HG03457 (cell line): ENCODE measurements around the gene GGT6.

Experiments
- ATAC-seq: cut with Tn5 transposase; IDR thresholded peaks from one replicate; pipeline ENCODE4 v1.9.1; 2021; ENCODE audit warnings: moderate number of reproducible peaks; ENCODE audit not compliant: unreplicated experiment

Gene GGT6

GRCh38 chr17:4527134-4527533, 33.2 kb downstream of the GGT6 start:
- ATAC-seq: no peak

- ATAC-seq: no peak
These were observed 34.5 kb downstream of the GGT6 start for GRCh38 chr17:4525691-4526397.

DNA sequence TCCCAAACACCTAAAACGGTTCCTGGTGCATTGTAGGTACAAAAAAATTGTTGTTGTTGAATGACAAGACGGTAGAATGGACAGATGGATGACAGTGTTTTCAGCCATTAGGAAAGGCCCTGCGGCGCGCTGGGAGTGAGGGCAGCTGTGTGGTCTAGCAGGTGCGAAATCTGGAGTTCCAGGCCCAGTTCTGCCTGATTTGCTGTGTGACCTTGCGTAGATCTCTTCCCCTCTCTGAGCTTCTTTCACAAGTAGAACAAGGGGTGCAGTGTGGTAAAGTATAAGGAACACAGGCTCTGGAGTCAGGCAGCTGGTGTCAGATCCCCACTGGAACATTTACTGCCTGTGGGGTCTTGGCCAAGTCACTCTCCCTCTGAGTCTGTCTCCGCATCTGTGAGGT, 36.4 kb downstream of the GGT6 start:
- ATAC-seq: no peak

GRCh38 chr17:4522661-4523060, 37.7 kb downstream of the GGT6 start:
- no peak for ATAC-seq

DNA sequence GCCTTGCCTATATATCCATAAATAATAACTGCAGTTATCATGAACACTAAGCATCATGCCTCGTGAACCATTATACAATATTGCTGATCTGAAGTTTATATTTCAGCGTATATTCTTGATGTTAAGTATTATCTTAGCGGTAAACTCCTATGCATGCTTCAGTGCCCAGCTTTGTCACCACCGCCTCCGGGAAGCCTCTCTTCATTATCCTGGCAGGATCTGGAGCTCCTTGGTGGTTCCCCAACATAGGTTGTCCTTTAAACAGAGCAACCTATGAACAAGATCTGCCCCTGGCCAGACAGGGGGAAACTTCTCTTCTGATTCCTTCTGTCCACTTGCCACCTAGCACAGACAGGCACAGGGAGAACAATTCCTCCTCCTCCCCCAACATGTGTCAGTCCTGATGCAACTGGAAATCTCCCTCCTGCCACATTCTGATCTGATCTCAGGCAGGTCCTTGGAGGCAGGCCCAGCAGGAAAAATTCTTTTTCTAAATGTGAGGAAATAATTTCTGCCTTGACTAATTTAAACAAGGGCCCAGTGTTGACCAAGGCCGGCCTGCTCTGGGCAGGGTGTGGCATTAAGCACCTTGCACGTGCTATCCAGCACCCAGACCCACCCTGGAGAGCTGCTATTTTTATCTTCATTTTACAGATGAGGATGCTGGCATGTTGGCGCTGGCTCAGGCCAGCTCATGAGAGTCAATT, 39.3 kb downstream of the GGT6 start:
- ATAC-seq: no peak

DNA sequence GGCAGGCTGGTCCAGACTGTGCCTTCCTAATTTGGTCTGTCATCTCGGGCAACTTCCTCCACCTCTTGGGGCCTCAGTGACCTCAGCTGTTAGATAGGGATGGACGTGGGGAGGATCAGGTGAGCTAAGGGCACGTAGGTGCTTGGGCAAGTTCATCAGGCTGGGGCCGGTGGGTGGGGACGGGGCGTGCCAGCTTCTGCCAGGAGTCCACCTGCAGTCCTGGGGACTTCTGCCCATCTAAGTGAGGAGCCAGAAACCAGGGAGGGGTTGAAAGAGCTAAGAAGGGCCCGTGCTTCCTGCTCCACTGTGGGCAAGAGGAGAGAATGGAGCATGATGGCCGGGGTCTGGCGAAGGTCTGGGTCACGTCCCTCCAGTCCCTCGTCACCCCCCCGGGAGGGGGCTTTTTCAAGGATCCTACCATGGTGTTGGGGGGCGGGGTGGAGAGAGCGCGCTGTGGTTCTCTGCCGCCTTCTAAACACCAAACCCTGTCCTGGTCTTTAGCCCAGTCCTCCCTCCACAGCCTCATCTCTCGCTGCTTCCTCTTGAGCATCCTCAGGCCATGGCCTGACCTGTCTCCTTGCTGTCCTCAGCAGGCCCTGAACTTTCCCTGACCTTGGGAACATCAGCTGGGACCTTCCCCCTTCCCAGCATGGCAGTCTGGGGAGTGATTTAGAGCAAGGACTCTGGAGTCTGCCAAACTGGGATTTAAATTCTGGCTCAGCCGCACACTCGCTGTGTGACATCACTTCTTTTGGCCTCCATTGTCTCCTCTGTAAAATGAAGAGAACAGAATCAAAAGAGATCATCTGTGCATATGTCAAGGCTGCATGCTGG, 40.1 kb downstream of the GGT6 start:
- ATAC-seq: no peak

- no peak for ATAC-seq
These were observed 41.0 kb downstream of the GGT6 start for GRCh38 chr17:4519361-4519788.

DNA sequence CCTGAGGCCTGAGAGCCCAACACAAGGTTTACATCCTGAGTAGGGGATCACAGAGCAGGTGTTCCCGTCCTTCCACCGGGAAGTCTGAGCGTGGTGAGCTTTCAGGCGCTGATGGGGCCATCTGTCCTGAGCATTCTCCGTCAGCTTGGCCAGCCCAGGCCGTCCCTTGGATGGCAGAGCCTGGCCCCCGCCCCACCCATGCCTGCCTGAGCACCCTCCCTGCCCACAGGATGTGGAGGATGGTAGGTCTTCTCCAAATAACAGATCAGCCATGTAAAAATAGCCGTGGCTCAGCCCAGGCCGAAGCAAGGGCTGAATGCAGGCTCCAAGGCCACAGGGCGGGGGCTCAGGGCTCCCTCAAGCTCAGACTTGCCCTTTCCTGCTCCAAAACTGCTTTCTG, 41.5 kb downstream of the GGT6 start:
- no peak for ATAC-seq

DNA sequence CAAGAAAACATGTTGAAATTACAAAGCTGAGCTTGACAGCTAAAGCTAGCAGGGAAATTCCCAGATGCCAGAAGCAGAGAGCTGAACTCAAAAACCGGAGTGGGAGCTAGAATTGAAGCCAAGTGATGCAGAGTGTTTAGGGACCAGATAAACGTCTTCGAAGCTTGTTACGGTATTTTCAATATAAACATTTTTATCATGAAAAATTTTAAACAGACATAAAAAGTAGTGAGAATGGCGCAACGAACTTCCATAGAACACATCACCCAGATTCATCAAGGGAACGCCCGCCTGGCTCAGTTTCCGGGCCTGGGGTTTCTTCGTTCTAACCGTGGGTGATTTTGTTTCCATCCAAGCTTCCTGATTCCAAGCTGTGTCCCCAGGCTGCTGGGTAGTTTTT, 43.6 kb downstream of the GGT6 start:
- ATAC-seq: no peak

GRCh38 chr17:4515501-4515900, 44.9 kb downstream of the GGT6 start:
- ATAC-seq: no peak

DNA sequence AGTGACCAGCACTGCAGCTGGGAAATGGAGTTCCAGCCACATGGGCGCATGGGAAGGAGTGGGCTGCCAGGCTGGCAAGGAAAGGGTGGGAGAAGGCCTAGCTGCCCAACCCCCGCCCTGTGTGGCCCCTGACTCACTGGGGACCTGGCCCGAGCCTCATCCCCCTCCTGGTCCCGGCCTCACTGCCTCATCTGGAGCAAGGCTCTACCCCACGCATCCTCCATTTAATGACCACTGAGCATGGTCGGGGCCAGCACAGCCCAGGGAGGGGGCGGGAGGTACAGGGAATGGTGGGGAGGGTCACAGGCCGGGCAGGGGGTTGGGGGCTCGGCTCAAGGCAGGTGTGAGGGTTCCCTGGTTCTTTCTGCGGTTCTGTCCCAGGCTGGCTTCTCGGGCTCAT, 45.6 kb downstream of the GGT6 start:
- ATAC-seq: no peak

- ATAC-seq: no peak
These were observed 46.2 kb downstream of the GGT6 start for GRCh38 chr17:4514206-4514605.

- ATAC-seq: no peak
These were observed 47.0 kb downstream of the GGT6 start for GRCh38 chr17:4513113-4514032.

- no peak for ATAC-seq
These were observed 47.9 kb downstream of the GGT6 start for GRCh38 chr17:4512156-4513112.

DNA sequence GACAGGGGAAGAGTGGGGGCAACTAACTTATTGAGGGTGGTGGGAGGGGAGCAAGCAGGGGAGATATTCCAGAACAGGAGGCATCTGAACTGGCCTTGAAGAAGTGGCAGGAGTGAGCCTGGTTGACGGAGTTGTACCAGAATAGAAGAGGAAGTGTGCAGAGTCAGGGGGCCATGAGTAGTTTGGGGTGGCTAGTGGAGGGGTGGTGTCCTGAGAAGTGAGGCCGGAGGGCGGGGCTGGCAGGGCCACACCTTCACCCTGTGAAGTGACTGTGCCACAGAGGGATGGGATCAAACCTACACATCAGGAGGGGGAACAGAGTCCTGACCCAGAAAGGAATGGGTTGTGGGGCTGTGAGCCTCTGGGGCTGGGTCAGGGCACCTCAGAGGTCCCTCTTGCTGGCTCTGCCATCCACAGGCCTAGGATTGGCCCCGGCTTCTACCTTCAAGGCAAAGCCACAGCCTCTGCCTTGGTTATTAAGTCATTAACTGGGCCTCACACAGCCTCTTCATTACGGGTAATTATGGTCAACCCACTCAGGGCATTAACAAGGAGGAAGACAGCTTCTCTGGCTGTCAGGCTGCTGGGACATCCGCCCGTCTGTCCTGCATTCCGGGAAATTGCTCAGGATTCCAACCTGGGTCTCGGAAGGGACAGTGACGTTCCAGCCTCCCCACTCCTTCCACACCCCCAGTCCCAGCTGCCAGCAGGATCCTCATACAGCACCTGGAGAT, 49.0 kb downstream of the GGT6 start:
- no peak for ATAC-seq

DNA sequence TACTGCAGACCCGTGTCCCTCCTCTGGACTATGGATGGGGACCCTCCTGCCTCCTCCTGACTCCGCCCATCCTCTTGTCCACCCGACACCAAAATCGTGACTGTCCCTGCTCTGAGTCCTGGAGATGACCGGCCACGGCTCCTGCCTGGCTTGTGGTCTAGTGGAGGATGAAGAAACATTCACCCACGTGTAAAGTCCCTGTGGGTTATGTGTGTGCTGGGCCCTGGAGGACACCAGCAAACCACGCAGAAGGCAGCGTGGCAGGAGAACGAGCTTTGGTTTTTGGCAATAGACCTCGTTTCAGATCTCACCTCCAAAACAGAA, 49.8 kb downstream of the GGT6 start:
- no peak for ATAC-seq

GRCh38 chr17:4509923-4510617, 50.3 kb downstream of the GGT6 start:
- ATAC-seq: no peak

DNA sequence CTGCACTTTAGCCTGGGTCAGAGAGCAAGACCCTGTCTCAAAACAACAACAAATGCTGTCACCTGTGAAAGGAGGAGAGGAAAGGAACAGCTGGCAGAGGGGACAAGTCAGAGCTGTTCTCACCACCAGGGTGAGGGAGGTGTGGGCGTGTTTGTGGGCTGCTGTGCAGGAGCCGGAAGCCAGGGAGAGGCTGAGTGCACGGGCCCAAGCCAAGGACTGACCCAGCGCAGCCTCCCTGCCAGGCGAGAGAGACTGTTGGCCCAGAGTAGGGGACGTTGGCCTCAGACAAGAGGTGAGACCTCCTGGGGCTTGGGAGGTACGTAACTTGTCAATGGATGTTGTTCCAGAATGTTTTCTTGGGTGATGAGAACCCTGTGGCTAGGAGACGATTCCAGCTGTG, 51.0 kb downstream of the GGT6 start:
- no peak for ATAC-seq
